Vagina (tissue), 2 donors: ENCODE measurements around the gene TBL1Y. TPM values are rescaled to one million over a fixed set of nuclear protein-coding genes. Genes with fewer than 3 reads are reported as not detected.

Source experiments
- DNase-seq, 2 donors: peaks; one replicate each; pipeline ENCODE4 v3.0.0-alpha.2; 2017; ENCODE audit errors: extremely low spot score in 2 of 2
- H3K27ac ChIP-seq: fragments of 200-600 bp; sonication (generic); one replicate; pipeline ENCODE4 v1.5.1; 2019
- H3K27me3 ChIP-seq: fragments of 200-600 bp; sonication (generic); one replicate; pipeline ENCODE4 v1.5.1; 2019
- H3K36me3 ChIP-seq, 2 donors: fragments of 200-600 bp; sonication (generic); one replicate each; pipeline ENCODE4 v1.5.1; 2017 to 2019
- H3K4me1 ChIP-seq: fragments of 200-600 bp; sonication (generic); one replicate; pipeline ENCODE4 v1.5.1; 2019
- H3K4me3 ChIP-seq, 2 donors: fragments of 200-600 bp; sonication (generic); 1 replicate in 1 of 2; 2 replicates in 1 of 2; pipeline ENCODE4 v1.5.1; 2016 to 2019
- H3K9me3 ChIP-seq: fragments of 200-600 bp; sonication (generic); one replicate; pipeline ENCODE4 v1.5.1; 2019
- POLR2A ChIP-seq, 2 donors: fragments of 450-650 bp; IDR thresholded peaks; one replicate each; pipeline ENCODE4 v1.6.1; 2017; ENCODE audit warnings: antibody characterized with exemption in 2 of 2, mild to moderate bottlenecking in 2 of 2, moderate library complexity in 2 of 2
- POLR2AphosphoS5 ChIP-seq, 2 donors: sonication (generic); formaldehyde crosslinking; IDR thresholded peaks; one replicate each; pipeline ENCODE4 v1.9.0; 2017; ENCODE audit warnings: antibody characterized with exemption in 2 of 2, mild to moderate bottlenecking in 2 of 2, low read depth in 1 of 2; ENCODE audit not compliant: insufficient read depth in 1 of 2
- intact Hi-C: fragments of 100-400 bp; cut with DNase I; formaldehyde crosslinking; loops from one replicate; pipeline ENCODE4 v1.15.1; 2023
- total RNA-seq: library from RNA; depleted of rRNA; stranded (reverse); fragments of >200 nt; gene quantifications from one replicate; pipeline ENCODE4 v1.2.3, GENCODE V29; 2016
- TF ChIP-seq, protein P1 (sequence below), 3 experiments: fragments of 450-650 bp in 2 of 3; fragments of 200-600 bp in 1 of 3; sonication (generic) in 1 of 3; IDR thresholded peaks; one replicate each; pipeline ENCODE4 v1.5.1; 2017 to 2019; ENCODE audit warnings: antibody characterized with exemption in 3 of 3, mild to moderate bottlenecking in 2 of 3, moderate library complexity in 2 of 3

TBL1Y gene
- total RNA-seq, 1 donor from 2014 or later, result not detected

DNA sequence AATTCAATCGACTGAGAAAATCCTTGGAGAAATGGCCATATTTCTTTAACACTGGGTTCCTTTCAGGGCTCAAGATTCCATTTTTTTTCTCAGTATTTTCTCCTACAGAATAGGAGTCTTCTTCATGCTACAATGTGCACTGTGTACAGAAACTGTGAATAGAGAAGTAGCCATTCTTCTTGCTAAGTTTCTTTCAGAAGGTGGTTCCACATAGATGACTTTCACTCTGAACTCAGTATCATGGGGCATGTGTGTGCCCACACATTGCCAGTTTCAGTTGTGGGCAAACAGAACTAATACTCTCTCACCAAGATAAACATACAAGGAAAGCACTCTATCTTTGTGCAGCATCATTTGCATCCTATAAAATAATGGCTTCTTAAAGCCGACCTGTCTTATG is 89.4 kb downstream of the TBL1Y start:
- H3K36me3 ChIP-seq, result no peaks in the 10 kb centered on the region
- no peak overlapping the region for H3K4me3 ChIP-seq
- no peak overlapping the region for H3K27ac ChIP-seq
- H3K27me3 ChIP-seq, result no peaks in the 10 kb centered on the region
- DNase-seq, result no peak
- TF ChIP-seq POLR2A (IDR thresholded peaks at IDR 0.05) (no peak), POLR2AphosphoS5 (IDR thresholded peaks at IDR 0.05; ENCODE audit: insufficient read depth in 1 of 2, low read depth in 1 of 2) (no peak)
- TF ChIP-seq, protein P1, sequence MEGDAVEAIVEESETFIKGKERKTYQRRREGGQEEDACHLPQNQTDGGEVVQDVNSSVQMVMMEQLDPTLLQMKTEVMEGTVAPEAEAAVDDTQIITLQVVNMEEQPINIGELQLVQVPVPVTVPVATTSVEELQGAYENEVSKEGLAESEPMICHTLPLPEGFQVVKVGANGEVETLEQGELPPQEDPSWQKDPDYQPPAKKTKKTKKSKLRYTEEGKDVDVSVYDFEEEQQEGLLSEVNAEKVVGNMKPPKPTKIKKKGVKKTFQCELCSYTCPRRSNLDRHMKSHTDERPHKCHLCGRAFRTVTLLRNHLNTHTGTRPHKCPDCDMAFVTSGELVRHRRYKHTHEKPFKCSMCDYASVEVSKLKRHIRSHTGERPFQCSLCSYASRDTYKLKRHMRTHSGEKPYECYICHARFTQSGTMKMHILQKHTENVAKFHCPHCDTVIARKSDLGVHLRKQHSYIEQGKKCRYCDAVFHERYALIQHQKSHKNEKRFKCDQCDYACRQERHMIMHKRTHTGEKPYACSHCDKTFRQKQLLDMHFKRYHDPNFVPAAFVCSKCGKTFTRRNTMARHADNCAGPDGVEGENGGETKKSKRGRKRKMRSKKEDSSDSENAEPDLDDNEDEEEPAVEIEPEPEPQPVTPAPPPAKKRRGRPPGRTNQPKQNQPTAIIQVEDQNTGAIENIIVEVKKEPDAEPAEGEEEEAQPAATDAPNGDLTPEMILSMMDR (IDR thresholded peaks at IDR 0.05), result no peak
- H3K9me3 ChIP-seq, result no peaks in the 10 kb centered on the region
- H3K4me1 ChIP-seq, result no peaks in the 10 kb centered on the region
- intact Hi-C loops, result no loop called here

DNA sequence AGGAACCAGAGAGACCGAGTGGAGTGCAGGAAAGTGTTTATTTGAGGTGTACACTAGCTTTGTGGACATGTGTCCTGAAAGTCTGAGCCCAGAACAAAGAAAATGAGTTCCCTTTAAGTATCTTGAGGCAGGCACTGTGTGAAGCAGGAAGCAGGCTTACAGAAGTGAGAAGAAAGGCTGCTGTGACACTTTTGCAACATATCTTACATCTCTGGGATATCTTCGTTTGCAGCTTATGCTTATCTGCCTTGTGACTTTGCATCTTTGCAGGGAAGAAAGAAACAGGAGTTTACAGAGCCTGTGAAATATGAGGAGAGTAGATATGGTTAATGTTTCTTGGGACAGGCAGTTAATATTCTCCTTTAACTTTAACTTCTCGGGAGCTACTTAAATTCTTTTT is 92.1 kb downstream of the TBL1Y start:
- H3K4me3 ChIP-seq, result no peak overlapping the region
- intact Hi-C loops, result no loop called here
- H3K4me1 ChIP-seq, result no peaks in the 10 kb centered on the region
- H3K9me3 ChIP-seq, result no peaks in the 10 kb centered on the region
- TF ChIP-seq, protein P1 (IDR thresholded peaks at IDR 0.05), result no peak
- no peak for TF ChIP-seq POLR2A (IDR thresholded peaks at IDR 0.05)
- no peak for TF ChIP-seq POLR2AphosphoS5 (IDR thresholded peaks at IDR 0.05; ENCODE audit: insufficient read depth in 1 of 2, low read depth in 1 of 2)
- no peaks in the 10 kb centered on the region for H3K27me3 ChIP-seq
- H3K36me3 ChIP-seq, result no peaks in the 10 kb centered on the region
- H3K27ac ChIP-seq, result no peak overlapping the region
- DNase-seq, result no peak

DNA sequence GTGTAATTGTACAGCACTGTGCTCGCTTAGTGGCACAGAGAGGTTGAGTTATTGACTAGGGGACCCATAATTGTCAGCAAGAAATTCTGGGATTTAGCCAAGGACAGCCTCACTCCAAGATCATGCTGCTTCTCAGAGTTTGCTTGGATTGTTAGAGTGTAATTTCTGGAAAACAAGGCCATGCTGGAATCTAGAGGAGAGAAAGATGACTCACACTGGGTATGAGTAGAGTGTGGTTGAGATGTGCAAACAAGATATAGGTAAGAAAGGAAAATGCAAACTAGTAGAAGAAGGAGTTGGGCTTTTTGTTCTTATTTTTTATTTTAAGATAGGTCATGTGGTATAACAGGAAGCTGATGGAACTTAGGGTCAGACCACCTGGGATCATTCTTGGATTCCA is 97.4 kb downstream of the TBL1Y start:
- no peak overlapping the region for H3K27ac ChIP-seq
- intact Hi-C loops, result no loop called here
- DNase-seq, result no peak
- H3K4me3 ChIP-seq, result no peak overlapping the region
- TF ChIP-seq, protein P1 (IDR thresholded peaks at IDR 0.05), result no peak
- TF ChIP-seq POLR2A (IDR thresholded peaks at IDR 0.05), result no peak
- no peaks in the 10 kb centered on the region for H3K4me1 ChIP-seq
- H3K36me3 ChIP-seq, result no peaks in the 10 kb centered on the region
- no peaks in the 10 kb centered on the region for H3K9me3 ChIP-seq
- no peaks in the 10 kb centered on the region for H3K27me3 ChIP-seq

DNA sequence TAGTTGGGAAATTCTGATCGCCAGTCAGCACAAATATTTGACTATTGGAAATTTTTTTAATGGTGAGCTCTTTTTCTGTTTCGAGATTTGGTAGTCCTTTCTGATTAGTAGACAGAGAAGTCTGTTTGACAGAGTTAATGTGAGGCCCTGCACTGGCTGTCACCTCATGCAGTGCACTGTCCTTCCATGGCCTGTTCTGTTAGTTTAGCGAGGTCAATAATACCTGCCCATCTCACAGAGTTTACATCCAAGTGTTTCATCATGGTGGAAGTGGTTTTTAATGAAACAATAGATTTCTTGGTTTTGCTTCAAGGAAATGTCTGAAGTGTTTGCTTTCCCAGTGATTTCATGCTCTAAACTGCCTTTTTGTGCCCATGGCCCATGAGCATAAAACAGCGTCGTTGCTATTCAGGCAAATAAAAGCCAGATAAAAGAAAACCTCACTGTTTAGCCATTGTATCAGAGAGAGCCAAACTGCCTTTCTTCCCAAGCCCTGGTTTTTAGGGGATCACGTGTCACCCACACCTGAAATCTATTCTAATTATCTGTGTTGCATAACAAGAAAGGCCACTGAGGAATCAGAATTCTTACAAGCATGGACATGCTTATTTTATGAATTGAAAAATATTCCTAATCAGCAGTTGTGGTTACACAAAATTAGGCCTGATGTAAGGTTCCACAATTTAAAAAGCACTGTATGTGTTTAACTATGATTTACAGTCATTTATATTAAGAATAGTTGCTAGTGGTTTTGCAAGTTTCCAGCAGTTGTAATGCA is 98.3 kb downstream of the TBL1Y start:
- Histone ChIP-seq H3K36me3 (no peaks in the 10 kb centered on the region), H3K27ac (no peak overlapping the region), H3K9me3 (no peaks in the 10 kb centered on the region), H3K4me3 (no peak overlapping the region), H3K27me3 (no peaks in the 10 kb centered on the region), H3K4me1 (no peaks in the 10 kb centered on the region)
- DNase-seq, result no peak
- intact Hi-C loops, result no loop called here
- no peak for TF ChIP-seq POLR2A (IDR thresholded peaks at IDR 0.05)
- TF ChIP-seq, protein P1 (IDR thresholded peaks at IDR 0.05), result no peak
- TF ChIP-seq POLR2AphosphoS5 (IDR thresholded peaks at IDR 0.05; ENCODE audit: insufficient read depth in 1 of 2, low read depth in 1 of 2), result no peak

DNA sequence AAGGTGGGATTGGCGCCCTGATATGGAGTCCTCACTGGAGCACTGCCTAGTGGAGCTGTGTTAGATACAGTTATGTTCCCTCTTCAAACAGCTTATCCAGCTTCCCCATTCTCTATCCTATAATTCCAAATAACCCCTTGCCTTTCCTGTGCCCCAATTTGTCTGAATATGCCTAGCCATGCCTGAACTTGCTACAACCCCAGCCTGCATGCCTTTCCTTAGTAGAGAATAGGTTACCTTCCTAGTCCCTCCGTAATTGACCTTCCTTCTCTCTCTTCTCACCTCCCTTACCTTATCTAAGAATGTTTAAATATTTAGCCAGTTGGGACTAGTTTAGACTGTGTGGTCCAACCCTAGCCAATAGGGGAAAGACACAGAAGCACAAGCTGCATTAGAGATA is 102.6 kb downstream of the TBL1Y start:
- Histone ChIP-seq H3K4me1 (no peaks in the 10 kb centered on the region), H3K4me3 (no peak overlapping the region), H3K36me3 (no peaks in the 10 kb centered on the region), H3K27ac (no peak overlapping the region), H3K9me3 (no peaks in the 10 kb centered on the region), H3K27me3 (no peaks in the 10 kb centered on the region)
- intact Hi-C loops, result no loop called here
- TF ChIP-seq, protein P1 (IDR thresholded peaks at IDR 0.05), result no peak
- TF ChIP-seq POLR2A (IDR thresholded peaks at IDR 0.05), result no peak
- TF ChIP-seq POLR2AphosphoS5 (IDR thresholded peaks at IDR 0.05; ENCODE audit: insufficient read depth in 1 of 2, low read depth in 1 of 2), result no peak
- DNase-seq, result no peak
